Activated T-helper 2 cell treated with anti-CD3 and anti-CD28 coated beads, Interferon-gamma antibody, Interleukin-2, Interleukin-4, amounts not matched to agents 10 μg/mL and 5 μg/mL and 100 μg/mL, durations not matched to agents 14 hours and 24 hours and 36 hours (primary cell): ENCODE measurements around the gene GBF1. TPM values are rescaled to one million over a fixed set of nuclear protein-coding genes. Genes with fewer than 3 reads are reported as not detected.
"Not testable (repeated sequence)": the region's sequence is repeated elsewhere in the genome, so short reads cannot be mapped to it uniquely, and the experiment has no call there.

Experiments used
- DNase-seq: peaks from one replicate; pipeline ENCODE4 v3.0.0; 2021; ENCODE audit warnings: low spot score
- H3K27ac Mint-ChIP-seq: one replicate; pipeline ENCODE4 v1.8.0; 2021; ENCODE audit warnings: mixed read lengths
- H3K27me3 Mint-ChIP-seq: one replicate; pipeline ENCODE4 v1.8.0; 2021; ENCODE audit warnings: low read depth, mixed read lengths
- H3K36me3 Mint-ChIP-seq: one replicate; pipeline ENCODE4 v1.8.0; 2021; ENCODE audit warnings: low read depth, mixed read lengths
- H3K4me1 Mint-ChIP-seq: one replicate; pipeline ENCODE4 v1.8.0; 2021; ENCODE audit warnings: low read depth, mixed read lengths
- H3K4me3 Mint-ChIP-seq: one replicate; pipeline ENCODE4 v1.8.0; 2021; ENCODE audit warnings: low read depth, mild to moderate bottlenecking, moderate library complexity, mixed read lengths
- H3K9me3 Mint-ChIP-seq: one replicate; pipeline ENCODE4 v1.8.0; 2021; ENCODE audit warnings: mixed read lengths
- intact Hi-C: fragments of 100-400 bp; cut with micrococcal nuclease; formaldehyde crosslinking; loops from one replicate; pipeline ENCODE4 v1.15.1; 2023
- total RNA-seq: library from RNA; stranded (reverse); gene quantifications from 2 replicates; pipeline ENCODE4 v1.2.3, GENCODE V29; 2022

GBF1 gene
- total RNA-seq, 1 donor from 2014 or later: 49.2 TPM

GRCh38 chr10:102237711-102238252, 7.5 kb upstream of the GBF1 start:
- Mint-ChIP-seq H3K27ac (no peak overlapping the region), H3K4me3 (no peak overlapping the region), H3K27me3 (peaks cover 64% of the 10 kb centered on the region), H3K4me1 (peaks cover 8% of the 10 kb centered on the region), H3K9me3 (no peaks in the 10 kb centered on the region), H3K36me3 (no peaks in the 10 kb centered on the region)
- no peak for DNase-seq
- intact Hi-C loops: no loop called here

GRCh38 chr10:102240467-102241031, 4.8 kb upstream of the GBF1 start:
- peaks cover 3% of the 10 kb centered on the region for H3K36me3 Mint-ChIP-seq
- peaks cover 16% of the 10 kb centered on the region for H3K4me1 Mint-ChIP-seq
- H3K27ac Mint-ChIP-seq: no peak overlapping the region
- intact Hi-C loops: loop anchor here (1.0 to 2.0 kb wide), 2 partner anchors 9 to 262 kb away; partner anchors contain the start of genes ACTR1A and SUFU
- H3K9me3 Mint-ChIP-seq: no peaks in the 10 kb centered on the region
- peaks cover 56% of the 10 kb centered on the region for H3K27me3 Mint-ChIP-seq
- H3K4me3 Mint-ChIP-seq: peak overlapping the region; percentile 49
- no peak for DNase-seq

- Mint-ChIP-seq H3K27ac (no peak overlapping the region), H3K4me3 (peak overlapping the region; percentile 49), H3K9me3 (no peaks in the 10 kb centered on the region), H3K27me3 (peaks cover 52% of the 10 kb centered on the region), H3K36me3 (peaks cover 6% of the 10 kb centered on the region), H3K4me1 (peaks cover 18% of the 10 kb centered on the region)
- DNase-seq: no peak
- intact Hi-C loops: loop anchor here (1.0 to 2.0 kb wide), 2 partner anchors 10 to 262 kb away; partner anchors contain the start of genes ACTR1A and SUFU
Measured at GRCh38 chr10:102241032-102241443, 4.3 kb upstream of the GBF1 start.

DNA sequence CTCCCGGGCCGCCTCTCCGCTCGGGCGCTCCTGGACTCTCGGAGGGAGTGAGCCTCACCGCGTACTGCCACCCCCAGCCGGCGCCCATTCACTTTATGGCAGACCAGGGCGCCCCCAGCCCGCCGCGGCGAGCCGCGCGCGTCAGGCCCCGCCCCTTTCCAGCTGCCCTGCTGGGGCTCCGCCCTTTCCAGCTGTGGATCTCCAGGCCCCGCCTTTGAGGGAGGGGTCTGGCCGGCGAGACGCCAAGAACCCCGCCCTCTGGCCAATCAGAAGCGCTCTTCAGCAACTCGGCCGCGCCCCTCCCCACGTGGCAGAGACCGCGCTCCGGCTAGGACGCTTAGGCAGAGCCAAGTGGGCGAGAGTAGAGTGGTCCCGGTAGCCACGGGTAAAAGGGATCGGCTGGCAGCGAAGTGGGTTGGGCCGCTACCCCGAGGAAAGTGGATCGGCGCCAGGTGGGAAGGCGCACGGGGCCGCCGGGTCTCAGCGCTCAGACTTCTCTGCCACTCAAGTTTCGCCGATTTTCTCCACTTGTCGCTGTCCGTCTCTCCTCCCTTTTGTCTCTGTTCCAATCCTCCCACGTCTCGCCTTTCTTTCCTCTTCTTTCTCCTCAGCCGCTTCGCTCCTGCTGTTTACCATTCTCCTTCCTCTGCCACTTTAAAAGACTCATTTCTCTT, 3.8 kb upstream of the GBF1 start, which contains the start of gene PITX3:
Gene PITX3 (minus strand): TSS at position 69 of the 674 bp plus-strand sequence. CDS start 9,432 bp downstream, outside the sequence.
- Mint-ChIP-seq H3K4me1 (peaks cover 23% of the 10 kb centered on the region), H3K36me3 (peaks cover 10% of the 10 kb centered on the region), H3K27ac (peak within 1 kb of the TSS; percentile 15), H3K27me3 (peaks cover 47% of the 10 kb centered on the region), H3K4me3 (peak within 1 kb of the TSS; percentile 80), H3K9me3 (no peaks in the 10 kb centered on the region)
- DNase-seq: peak; percentile 91
- intact Hi-C loops: loop anchor here (1.0 to 2.0 kb wide), 2 partner anchors 10 to 261 kb away; partner anchors contain the start of genes ACTR1A and SUFU

DNA sequence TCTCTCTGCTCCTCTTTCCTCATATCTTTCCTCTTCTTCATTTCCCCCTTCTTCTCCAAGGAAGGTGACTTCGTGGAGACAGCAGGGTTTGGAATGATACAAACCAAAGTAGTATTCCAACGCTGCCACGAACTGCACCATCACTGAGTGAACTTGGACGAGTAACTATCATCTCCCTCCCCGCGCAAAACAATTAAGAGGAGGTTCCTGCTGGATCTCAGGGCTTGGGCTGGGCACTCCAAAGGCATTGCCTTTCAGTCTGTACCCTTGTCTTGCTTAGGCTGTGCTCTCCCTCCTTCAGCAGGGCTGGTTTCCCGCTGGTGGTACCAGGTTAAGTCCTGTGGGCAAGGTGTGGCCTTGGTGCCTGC, 3.2 kb upstream of the GBF1 start:
- intact Hi-C loops: no loop called here
- peaks cover 29% of the 10 kb centered on the region for H3K4me1 Mint-ChIP-seq
- H3K27me3 Mint-ChIP-seq: peaks cover 42% of the 10 kb centered on the region
- H3K36me3 Mint-ChIP-seq: peaks cover 16% of the 10 kb centered on the region
- no peak for DNase-seq
- H3K27ac Mint-ChIP-seq: peak overlapping the region; percentile 15
- peak overlapping the region; percentile 80 for H3K4me3 Mint-ChIP-seq
- no peaks in the 10 kb centered on the region for H3K9me3 Mint-ChIP-seq

DNA sequence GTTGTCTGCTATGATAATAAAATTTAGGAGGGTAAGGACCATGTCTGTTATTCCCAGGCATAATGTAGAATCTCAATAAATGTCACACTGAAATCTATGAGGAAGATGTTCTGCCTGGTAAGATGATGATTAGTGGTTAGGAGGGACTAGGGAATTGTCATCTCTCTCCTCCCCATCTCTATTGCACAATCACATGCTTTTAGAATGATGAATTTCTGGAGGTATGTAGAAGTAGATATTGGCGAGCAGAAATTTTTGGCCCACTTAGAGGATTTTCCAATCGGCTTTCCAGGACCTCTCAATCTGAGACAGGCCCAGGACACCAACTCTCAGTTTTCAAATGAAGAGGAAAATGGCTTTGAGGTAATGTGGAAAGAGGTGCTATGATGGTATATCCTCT, 2.0 kb upstream of the GBF1 start:
- Mint-ChIP-seq H3K4me3 (no peak overlapping the region), H3K36me3 (peaks cover 26% of the 10 kb centered on the region), H3K27ac (no peak overlapping the region), H3K9me3 (no peaks in the 10 kb centered on the region), H3K4me1 (peaks cover 39% of the 10 kb centered on the region), H3K27me3 (peaks cover 34% of the 10 kb centered on the region)
- intact Hi-C loops: no loop called here
- DNase-seq: no peak

- intact Hi-C loops: loop anchor here (2.0 to 5.0 kb wide), 3 partner anchors 93 to 151 kb away; partner anchors contain the start of genes NFKB2 and NOLC1
- DNase-seq: no peak
- peaks cover 39% of the 10 kb centered on the region for H3K4me1 Mint-ChIP-seq
Measured at GRCh38 chr10:102245932-102246251, 560 bp downstream of the GBF1 start.

DNA sequence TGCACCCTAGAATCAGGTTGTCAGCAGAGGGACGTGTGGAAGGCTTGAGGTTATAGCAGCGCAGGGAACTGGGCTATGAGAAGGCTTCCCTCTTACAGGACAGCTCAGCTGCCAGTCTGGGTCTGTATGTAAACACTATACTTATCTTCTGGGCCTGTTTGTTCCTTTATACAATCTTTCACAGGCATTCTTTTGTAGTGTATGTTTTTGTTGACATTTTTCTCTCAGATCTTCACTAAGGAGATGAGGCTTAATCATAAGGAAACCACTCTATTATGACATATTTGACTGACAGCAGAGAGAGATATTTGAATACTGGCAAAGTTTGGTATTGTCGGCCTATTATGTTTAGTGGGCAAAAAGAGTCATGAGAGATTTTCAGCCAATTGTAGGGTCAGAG, 929 bp downstream of the GBF1 start:
- H3K36me3 Mint-ChIP-seq: peaks cover 42% of the 10 kb centered on the region
- H3K27ac Mint-ChIP-seq: peak overlapping the region; percentile 92
- H3K9me3 Mint-ChIP-seq: no peaks in the 10 kb centered on the region
- H3K4me1 Mint-ChIP-seq: peaks cover 37% of the 10 kb centered on the region
- peak overlapping the region; percentile 99 for H3K4me3 Mint-ChIP-seq
- no peak for DNase-seq
- peaks cover 8% of the 10 kb centered on the region for H3K27me3 Mint-ChIP-seq
- intact Hi-C loops: loop anchor here (2.0 to 5.0 kb wide), 2 partner anchors 93 to 151 kb away; partner anchors contain the start of gene NFKB2

More at GRCh38 chr10:102245932-102246251, 560 bp downstream of the GBF1 start:
- Mint-ChIP-seq H3K27ac (peak overlapping the region; percentile 92), H3K27me3 (peaks cover 10% of the 10 kb centered on the region), H3K4me3 (peak overlapping the region; percentile 99), H3K36me3 (peaks cover 39% of the 10 kb centered on the region), H3K9me3 (no peaks in the 10 kb centered on the region)

DNA sequence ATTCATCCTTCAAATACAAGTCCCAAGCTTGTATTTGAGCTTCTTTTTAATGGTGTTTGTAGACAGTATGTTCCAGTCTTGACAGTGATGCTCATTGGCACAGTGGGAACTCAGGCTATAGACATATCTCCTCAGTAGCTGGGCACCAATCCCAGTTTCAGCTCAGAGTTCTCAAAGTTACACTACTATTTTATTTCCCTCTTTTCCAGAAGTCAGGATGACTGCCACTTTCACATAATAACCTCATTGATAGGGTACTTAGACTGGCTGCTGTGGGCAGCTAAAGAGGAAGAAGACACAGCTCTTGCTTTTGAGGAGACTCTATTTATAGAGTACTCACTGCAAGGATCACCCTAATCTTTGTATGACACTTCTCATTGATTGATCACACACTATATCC, 2.4 kb downstream of the GBF1 start:
- Mint-ChIP-seq H3K9me3 (no peaks in the 10 kb centered on the region), H3K4me1 (peaks cover 32% of the 10 kb centered on the region), H3K27ac (no peak overlapping the region), H3K27me3 (peaks cover 4% of the 10 kb centered on the region), H3K36me3 (peaks cover 42% of the 10 kb centered on the region), H3K4me3 (peak overlapping the region; percentile 99)
- intact Hi-C loops: loop anchor here (2.0 to 5.0 kb wide), 2 partner anchors 91 to 150 kb away; partner anchors contain the start of gene NFKB2
- DNase-seq: no peak

GRCh38 chr10:102252508-102252907, 7.2 kb downstream of the GBF1 start:
- H3K27ac Mint-ChIP-seq, H3K27me3 Mint-ChIP-seq, H3K4me3 Mint-ChIP-seq, DNase-seq, intact Hi-C loops, H3K9me3 Mint-ChIP-seq: not testable (repeated sequence)
- H3K4me1 Mint-ChIP-seq: peaks cover 13% of the 10 kb centered on the region
- H3K36me3 Mint-ChIP-seq: peaks cover 28% of the 10 kb centered on the region

DNA sequence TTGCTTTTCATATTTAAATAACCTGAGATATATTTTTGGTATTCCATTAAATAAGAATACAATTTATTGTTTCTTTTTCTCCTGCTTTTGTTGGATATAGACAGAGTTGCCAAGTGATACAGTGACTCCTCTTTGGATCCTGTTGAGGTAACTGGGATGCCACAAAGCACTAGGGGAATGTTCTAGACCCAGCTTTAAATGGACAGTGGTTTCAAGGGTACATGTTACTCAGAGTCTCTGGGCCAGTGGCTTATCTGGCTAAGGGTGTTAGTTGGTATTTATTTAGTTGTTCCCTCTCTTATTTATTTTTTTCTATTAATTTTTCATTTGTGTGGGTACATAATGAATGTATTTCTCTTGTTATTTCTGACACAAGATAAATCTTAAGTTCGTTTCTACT, 9.1 kb downstream of the GBF1 start:
- Mint-ChIP-seq H3K4me3 (no peak overlapping the region), H3K9me3 (no peaks in the 10 kb centered on the region), H3K36me3 (peaks cover 20% of the 10 kb centered on the region), H3K4me1 (peaks cover 7% of the 10 kb centered on the region), H3K27ac (no peak overlapping the region), H3K27me3 (no peaks in the 10 kb centered on the region)
- intact Hi-C loops: no loop called here
- DNase-seq: no peak

GRCh38 chr10:102255404-102255803, 10.1 kb downstream of the GBF1 start:
- intact Hi-C loops: no loop called here
- Mint-ChIP-seq H3K36me3 (peaks cover 25% of the 10 kb centered on the region), H3K4me1 (peaks cover 9% of the 10 kb centered on the region), H3K4me3 (no peak overlapping the region), H3K27ac (no peak overlapping the region), H3K27me3 (no peaks in the 10 kb centered on the region), H3K9me3 (no peaks in the 10 kb centered on the region)
- no peak for DNase-seq

GRCh38 chr10:102261196-102261595, 15.9 kb downstream of the GBF1 start:
- peak overlapping the region; percentile 22 for H3K27ac Mint-ChIP-seq
- H3K27me3 Mint-ChIP-seq: no peaks in the 10 kb centered on the region
- intact Hi-C loops: no loop called here
- H3K4me3 Mint-ChIP-seq: no peak overlapping the region
- H3K36me3 Mint-ChIP-seq: peaks cover 56% of the 10 kb centered on the region
- DNase-seq: no peak
- H3K4me1 Mint-ChIP-seq: peaks cover 8% of the 10 kb centered on the region
- no peaks in the 10 kb centered on the region for H3K9me3 Mint-ChIP-seq
